Common myeloid progenitor, CD34-positive (primary cell): ENCODE data around the gene STK16. TPM values are rescaled to one million over a fixed set of nuclear protein-coding genes. Genes with fewer than 3 reads are reported as not detected.
"Not testable (repeated sequence)": the region's sequence is repeated elsewhere in the genome, so short reads cannot be mapped to it uniquely, and the experiment has no call there.

ENCODE experiments used
- CTCF ChIA-PET: fragments of 350-600 bp; sonication (Branson Sonifier 250); formaldehyde crosslinking; loops from one replicate; lab custom pipeline; 2021; ENCODE audit warnings: antibody characterized with exemption; lab: Charles Lee
- POLR2A ChIA-PET: fragments of 350-600 bp; sonication (Branson Sonifier 250); formaldehyde crosslinking; loops from one replicate; lab custom pipeline; 2021; ENCODE audit warnings: antibody characterized with exemption; lab: Charles Lee
- DNase-seq, 3 donors: peaks; one replicate each; pipeline versions ENCODE4 v3.0.0 to v3.0.0-alpha.2; 2013
- H3K27ac ChIP-seq, 2 experiments: 1 replicate in 1 of 2; 2 replicates in 1 of 2; pipeline ENCODE4 v1.7.0; 2013; ENCODE audit warnings: inconsistent platforms in 2 of 2, low read length in 2 of 2, mild to moderate bottlenecking in 2 of 2, low read depth in 1 of 2, moderate library complexity in 1 of 2; ENCODE audit not compliant: severe bottlenecking in 2 of 2, insufficient read depth in 1 of 2, poor library complexity in 1 of 2
- H3K27me3 ChIP-seq, 5 experiments: replicated peaks in 2 of 5; 1 replicate in 3 of 5; 2 replicates in 2 of 5; pipeline versions ENCODE4 v1.6.1 to v1.7.0; 2013; ENCODE audit warnings: low read length in 4 of 5, mild to moderate bottlenecking in 2 of 5, moderate library complexity in 2 of 5, inconsistent platforms in 1 of 5; ENCODE audit not compliant: insufficient read depth in 5 of 5, control insufficient read depth in 4 of 5
- H3K36me3 ChIP-seq, 4 experiments: 1 replicate in 2 of 4; 2 replicates in 2 of 4; pipeline versions ENCODE4 v1.6.1 to v1.7.0; 2013; ENCODE audit warnings: low read length in 3 of 4, control low read depth in 1 of 4, mild to moderate bottlenecking in 1 of 4; ENCODE audit not compliant: control insufficient read depth in 4 of 4, insufficient read depth in 4 of 4
- H3K4me1 ChIP-seq, 4 experiments: 1 replicate in 3 of 4; 2 replicates in 1 of 4; pipeline versions ENCODE4 v1.6.1 to v1.7.1; 2013; ENCODE audit warnings: low read length in 3 of 4, mild to moderate bottlenecking in 3 of 4, control low read depth in 1 of 4, inconsistent platforms in 1 of 4, moderate library complexity in 1 of 4; ENCODE audit not compliant: control insufficient read depth in 4 of 4, insufficient read depth in 4 of 4; ENCODE audit errors: control extremely low read depth in 1 of 4
- H3K4me3 ChIP-seq, 7 experiments: 1 replicate in 4 of 7; 2 replicates in 3 of 7; pipeline versions ENCODE4 v1.5.1 to v1.7.0; 2013; ENCODE audit warnings: mild to moderate bottlenecking in 7 of 7, low read length in 6 of 7, moderate library complexity in 6 of 7, inconsistent platforms in 2 of 7, low read depth in 2 of 7, control low read depth in 1 of 7; ENCODE audit not compliant: insufficient read depth in 4 of 7, control insufficient read depth in 1 of 7; ENCODE audit errors: extremely low read depth in 1 of 7
- H3K9me3 ChIP-seq, 5 experiments: 1 replicate in 4 of 5; 2 replicates in 1 of 5; pipeline versions ENCODE4 v1.6.1 to v1.7.1; 2013; ENCODE audit warnings: low read length in 4 of 5, mild to moderate bottlenecking in 2 of 5, inconsistent platforms in 1 of 5, low read depth in 1 of 5, moderate library complexity in 1 of 5; ENCODE audit not compliant: control insufficient read depth in 4 of 5, insufficient read depth in 2 of 5; ENCODE audit errors: control extremely low read depth in 1 of 5
- WGBS: methylation state at CpG from one replicate; pipeline ENCODE4 v1.1.5; 2013; ENCODE audit not compliant: insufficient coverage; 5-methylcytosine and 5-hydroxymethylcytosine counted together
- polyA plus RNA-seq: library from polyadenylated mRNA; unstranded; fragments of 120-200 nt; gene quantifications from one replicate; pipeline ENCODE4 v1.2.1, GENCODE V29; 2013

Gene STK16, protein sequence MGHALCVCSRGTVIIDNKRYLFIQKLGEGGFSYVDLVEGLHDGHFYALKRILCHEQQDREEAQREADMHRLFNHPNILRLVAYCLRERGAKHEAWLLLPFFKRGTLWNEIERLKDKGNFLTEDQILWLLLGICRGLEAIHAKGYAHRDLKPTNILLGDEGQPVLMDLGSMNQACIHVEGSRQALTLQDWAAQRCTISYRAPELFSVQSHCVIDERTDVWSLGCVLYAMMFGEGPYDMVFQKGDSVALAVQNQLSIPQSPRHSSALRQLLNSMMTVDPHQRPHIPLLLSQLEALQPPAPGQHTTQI
- 39.3 TPM for polyA plus RNA-seq

DNA sequence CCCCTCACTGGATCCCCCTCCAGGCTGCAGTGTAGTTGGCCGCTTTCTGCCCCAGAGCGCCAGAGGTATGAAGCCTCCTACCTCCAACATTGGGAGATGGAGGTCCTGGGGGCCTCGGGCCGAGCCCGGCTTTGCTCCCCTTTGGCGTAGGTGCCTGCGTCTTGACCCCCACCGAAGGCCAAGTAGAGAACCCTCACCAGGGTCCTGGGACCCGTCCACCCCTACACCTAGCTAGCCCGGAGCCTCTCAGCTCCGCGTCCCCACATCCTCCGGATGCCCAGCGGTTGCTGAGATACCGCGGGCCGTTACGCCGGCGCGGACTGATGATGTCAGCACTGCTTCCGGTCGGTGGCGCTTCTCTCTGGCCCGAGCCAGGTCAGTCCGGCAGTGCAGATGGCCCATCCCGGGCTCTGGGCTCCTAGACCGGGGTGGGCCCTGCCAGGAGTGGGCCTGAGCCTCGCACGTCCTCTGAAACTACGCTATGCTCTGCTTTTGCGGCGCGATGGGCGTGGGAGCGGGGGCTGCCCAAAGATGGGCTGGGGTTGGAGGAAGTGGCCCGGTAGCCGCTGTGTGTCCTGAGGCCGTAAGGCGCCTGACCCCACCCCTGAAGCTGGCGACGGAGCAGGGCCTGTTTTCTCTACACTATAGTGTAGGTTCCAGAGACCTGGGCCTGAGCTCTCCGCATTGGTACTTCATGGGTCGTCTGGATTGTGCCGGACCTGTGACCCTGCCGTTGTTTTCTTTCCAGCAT is at the start of gene STK16, which contains the start of gene GLB1L:
Gene STK16 (plus strand): TSS at position 332 of the 751 bp plus-strand sequence. CDS start 521 bp downstream, outside the sequence.
Gene GLB1L (minus strand): TSS at position 297 of the 751 bp plus-strand sequence. CDS start 1,871 bp downstream, outside the sequence.
- H3K4me3 ChIP-seq = peak within 1 kb of the TSS; percentile 50 to 96 (median 91)
- no peaks in the 10 kb centered on the region for H3K9me3 ChIP-seq
- H3K27me3 ChIP-seq = no peaks in the 10 kb centered on the region
- ChIA-PET POLR2A (interaction anchor here (0.6 to 2.1 kb wide), 6 partner anchors 8 to 69 kb away, joined by 3 to 12 read pairs (median 4); partner anchors contain the start of genes ABCB6, ANKZF1, ATG9A and CNPPD1), CTCF (interaction anchor here (0.8 to 2.6 kb wide), 16 partner anchors 9 to 86 kb away, joined by 3 to 24 read pairs (median 5); partner anchors contain the start of genes ANKZF1, ATG9A, CNPPD1 and DNAJB2)
- peak within 1 kb of the TSS; percentile 80 to 94 for H3K27ac ChIP-seq
- peaks cover 48 to 66% (median 62%) of the 10 kb centered on the region in 4 experiments for H3K4me1 ChIP-seq
- 1% methylated on average over 46 of the region's 46 CpGs for WGBS
- peaks cover 0 to 9% (median 7%) of the 10 kb centered on the region in 4 experiments for H3K36me3 ChIP-seq
- DNase-seq = peak; percentile 90 to 93 (median 93)

- DNase-seq = no peak
- H3K27me3 ChIP-seq = no peaks in the 10 kb centered on the region
- H3K4me1 ChIP-seq = no peaks in the 10 kb centered on the region
- POLR2A ChIA-PET = interaction anchor here (0.7 kb wide), 1 partner anchor 53 kb away, joined by 5 read pairs; no protein-coding TSS in a partner anchor
- no peaks in the 10 kb centered on the region for H3K9me3 ChIP-seq
- H3K27ac ChIP-seq = no peak overlapping the region
- no peak overlapping the region for H3K4me3 ChIP-seq
- no CpG with 5 or more reads among the region's 1 CpG for WGBS
- H3K36me3 ChIP-seq = no peaks in the 10 kb centered on the region
- CTCF ChIA-PET = interaction anchor here (0.7 to 1.9 kb wide), 3 partner anchors 15 to 26 kb away, joined by 3 to 8 read pairs (median 4); no protein-coding TSS in a partner anchor
Measured at GRCh38 chr2:219197388-219197787, 47.9 kb upstream of the STK16 start.

DNA sequence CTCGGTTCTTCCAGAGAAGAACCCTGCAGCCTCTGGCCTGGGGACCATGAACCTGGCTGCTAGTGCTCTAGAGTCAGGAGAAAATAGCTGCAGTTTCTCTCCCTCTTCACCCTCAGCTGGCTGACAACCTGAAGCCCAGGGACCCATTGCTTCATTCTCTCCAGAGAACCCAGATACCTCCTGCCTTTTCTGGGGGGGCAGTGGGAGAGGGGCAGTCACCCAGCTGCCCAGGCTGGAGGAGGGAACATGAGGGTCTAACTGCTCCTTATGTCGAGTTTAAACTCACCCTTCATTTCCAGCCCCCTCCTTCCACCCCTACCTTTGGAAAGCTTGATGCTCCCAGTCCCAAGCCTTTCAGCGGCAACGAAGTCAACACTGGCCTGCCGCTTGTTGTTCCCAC is 46.3 kb upstream of the STK16 start:
- WGBS = 89% methylated on average over 5 of the region's 5 CpGs
- H3K4me1 ChIP-seq = no peaks in the 10 kb centered on the region
- no peak overlapping the region for H3K27ac ChIP-seq
- no peaks in the 10 kb centered on the region for H3K36me3 ChIP-seq
- no peak for DNase-seq
- H3K27me3 ChIP-seq = no peaks in the 10 kb centered on the region
- H3K9me3 ChIP-seq = no peaks in the 10 kb centered on the region
- no peak overlapping the region for H3K4me3 ChIP-seq
- POLR2A ChIA-PET = no interaction called here
- CTCF ChIA-PET = interaction anchor here (0.8 to 3.2 kb wide), 6 partner anchors 10 to 36 kb away, joined by 3 to 13 read pairs (median 4); partner anchors contain the start of gene CNPPD1

GRCh38 chr2:219199470-219200211 is 45.6 kb upstream of the STK16 start:
- DNase-seq = no peak
- Histone ChIP-seq H3K9me3 (no peaks in the 10 kb centered on the region), H3K4me3 (no peak overlapping the region), H3K27ac (no peak overlapping the region), H3K27me3 (no peaks in the 10 kb centered on the region), H3K4me1 (no peaks in the 10 kb centered on the region), H3K36me3 (no peaks in the 10 kb centered on the region)
- POLR2A ChIA-PET = no interaction called here
- CTCF ChIA-PET = interaction anchor here (0.7 to 3.2 kb wide), 7 partner anchors 9 to 36 kb away, joined by 3 to 13 read pairs (median 3); partner anchors contain the start of gene CNPPD1
- WGBS = 97% methylated on average over 6 of the region's 12 CpGs

- H3K4me1 ChIP-seq, H3K27me3 ChIP-seq, H3K36me3 ChIP-seq, H3K9me3 ChIP-seq, H3K4me3 ChIP-seq, DNase-seq, POLR2A ChIA-PET, H3K27ac ChIP-seq: not testable (repeated sequence)
- 90% methylated on average over 22 of the region's 26 CpGs for WGBS
- CTCF ChIA-PET = interaction anchor here (0.6 to 3.2 kb wide), 7 partner anchors 12 to 47 kb away, joined by 3 to 13 read pairs (median 4); partner anchors contain the start of gene CNPPD1
Measured at GRCh38 chr2:219200502-219201326, 44.6 kb upstream of the STK16 start.

DNA sequence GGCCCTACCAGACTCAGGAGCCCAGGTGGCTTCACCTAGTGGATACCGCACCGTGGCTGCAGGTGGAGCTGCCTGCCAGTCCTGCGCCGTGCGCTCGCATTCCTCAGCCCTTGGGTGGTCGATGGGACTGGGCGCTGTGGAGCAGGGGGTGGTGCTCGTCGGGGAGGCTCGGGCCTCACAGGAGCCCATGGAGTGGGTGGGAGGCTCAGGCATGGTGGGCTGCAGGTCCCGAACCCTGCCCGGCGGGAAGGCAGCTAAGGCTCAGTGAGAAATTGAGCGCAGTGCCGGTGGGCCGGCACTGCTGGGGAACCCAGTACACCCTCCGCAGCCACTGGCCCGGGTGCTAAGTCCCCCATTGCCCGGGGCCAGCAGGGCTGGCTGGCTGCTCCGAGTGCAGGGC is 43.9 kb upstream of the STK16 start:
- CTCF ChIA-PET = interaction anchor here (0.7 to 3.2 kb wide), 4 partner anchors 18 to 47 kb away, joined by 3 to 13 read pairs (median 4); no protein-coding TSS in a partner anchor
- DNase-seq, H3K9me3 ChIP-seq, H3K4me1 ChIP-seq, POLR2A ChIA-PET, H3K36me3 ChIP-seq, H3K27ac ChIP-seq, H3K4me3 ChIP-seq, H3K27me3 ChIP-seq: not testable (repeated sequence)
- 79% methylated on average over 6 of the region's 21 CpGs for WGBS
